ENCODE measurements around the gene GALNTL6. TPM values are rescaled to one million over a fixed set of nuclear protein-coding genes. Genes with fewer than 3 reads are reported as not detected.

The GALNTL6 gene
- total and polyA plus RNA-seq, 2 donors (not counting 3 experiments of a cell fraction or from before 2014, with no cell fraction given), result not detected

- CTCF ChIA-PET, result no interaction called here
- dilution Hi-C loops (cut with MboI; ENCODE audit: extremely low pct_ligation_motif_present, low sequenced_read_pairs), result no loop called here
- no peak for DNase-seq (ENCODE audit: low read depth, low spot score)
- Histone ChIP-seq H3K9ac (replicated peaks; ENCODE audit: extremely low read depth, insufficient read depth, low read length) (no peak overlapping the region), H3K9me1 (replicated peaks; ENCODE audit: control insufficient read depth, extremely low read depth, insufficient read depth, low read length) (no peaks in the 10 kb centered on the region), H2AFZ (ENCODE audit: low read depth, low read length) (no peak overlapping the region), H3K4me3 (replicated peaks in 1 of 3; ENCODE audit: insufficient read depth in 1 of 3, low read depth in 1 of 3, low read length in 3 of 3) (no peak overlapping the region), H3K27ac (ENCODE audit: insufficient read depth, low read depth, low read length) (no peak overlapping the region), H4K20me1 (replicated peaks; ENCODE audit: control insufficient read depth, extremely low read depth, insufficient read depth, low read length) (no peaks in the 10 kb centered on the region), H3K9me3 (replicated peaks; ENCODE audit: control insufficient read depth, insufficient read depth, low read length) (no peaks in the 10 kb centered on the region), H3K4me2 (ENCODE audit: insufficient read depth, low read length) (no peak overlapping the region), H3K36me3 (ENCODE audit: control insufficient read depth in 2 of 2, extremely low read depth in 1 of 2, insufficient read depth in 2 of 2, low read length in 2 of 2) (no peaks in the 10 kb centered on the region), H3K27me3 (ENCODE audit: control insufficient read depth in 2 of 2, insufficient read depth in 2 of 2, low read length in 2 of 2) (no peaks in the 10 kb centered on the region), H3K4me1 (ENCODE audit: control insufficient read depth, extremely low read depth, insufficient read depth, low read length) (no peaks in the 10 kb centered on the region), H3K79me2 (ENCODE audit: control insufficient read depth, insufficient read depth, low read length) (no peaks in the 10 kb centered on the region)
- TF ChIP-seq MYC (IDR thresholded peaks at IDR 0.05; ENCODE audit: low read depth, low read length), result no peak
- TF ChIP-seq CTCF (IDR thresholded peaks at IDR 0.05; ENCODE audit: extremely low read depth in 1 of 2, insufficient read depth in 1 of 2, low read depth in 1 of 2, low read length in 2 of 2), result no peak
- TF ChIP-seq POLR2AphosphoS5 (IDR thresholded peaks at IDR 0.05; ENCODE audit: insufficient read depth, low read depth, low read length), result no peak
- TF ChIP-seq FOS (IDR thresholded peaks at IDR 0.05; ENCODE audit: borderline replicate concordance, insufficient read depth, low read length), result no peak
- no peak for TF ChIP-seq MAX (IDR thresholded peaks at IDR 0.05; ENCODE audit: insufficient read depth, insufficient read length)
- TF ChIP-seq GATA2 (IDR thresholded peaks at IDR 0.05; ENCODE audit: insufficient read depth, insufficient read length, low read depth, low read length), result no peak
- TF ChIP-seq JUN (IDR thresholded peaks at IDR 0.05; ENCODE audit: borderline replicate concordance, insufficient read depth, insufficient read length, low read depth), result no peak
- no peak for TF ChIP-seq POLR2A (IDR thresholded peaks at IDR 0.05; ENCODE audit: low read depth, low read length)
- TF ChIP-seq EZH2 (IDR thresholded peaks at IDR 0.05; ENCODE audit: borderline replicate concordance, low read depth, low read length, severe bottlenecking), result no peak
- POLR2A ChIA-PET, result no interaction called here
- BruUV-seq (replicated peaks), result no TSS peak
- intact Hi-C loops (cut with micrococcal nuclease), result no loop called here
- FAIRE-seq, result no peak
Measured at GRCh38 chr4:172040766-172041165, 227.6 kb downstream of the GALNTL6 start.

All from endothelial cell of umbilical vein (primary cell).